ENCODE measurements around the gene OR13C3.
A peak's percentile ranks its signal among the peaks of the same experiment; 100 is the strongest.

Gene OR13C3

DNA sequence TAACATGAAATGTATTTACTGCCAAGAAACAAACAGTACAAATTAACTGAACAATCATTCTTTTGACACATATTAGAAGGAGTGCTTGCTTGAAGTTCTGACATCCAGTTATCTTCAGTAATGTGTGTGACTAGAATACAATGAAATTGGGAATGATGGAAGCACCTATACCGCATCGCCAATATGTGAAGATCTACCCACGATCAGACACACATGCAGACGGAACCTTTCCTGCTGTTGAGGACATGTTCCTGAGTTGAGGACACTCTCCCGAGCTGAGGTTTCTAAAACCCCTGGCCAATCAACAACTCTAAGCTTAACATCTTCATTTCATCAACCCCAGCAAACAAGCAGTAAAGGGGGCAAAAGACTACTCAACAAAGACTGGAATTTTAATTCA is at the start of gene OR13C3:
Gene OR13C3, minus strand, starts transcription at position 101 of the 400 bp plus-strand sequence. CDS start 133 bp downstream, outside the sequence.
- no peaks in the 10 kb centered on the region for H3K36me3 ChIP-seq (ENCODE audit: insufficient read depth, low read length)
- no peaks in the 10 kb centered on the region for H3K79me2 ChIP-seq (ENCODE audit: control insufficient read depth, insufficient read depth, low read length, unreplicated experiment)
- H3K4me1 ChIP-seq (ENCODE audit: control insufficient read depth, insufficient read depth, low read length, unreplicated experiment): no peaks in the 10 kb centered on the region
- H2AFZ ChIP-seq (ENCODE audit: low read length, unreplicated experiment): no peak within 1 kb of the TSS
- 0 out of 2 replicates have a peak, but pooled peaks cover 9% of the 10 kb centered on the region for H3K27me3 ChIP-seq (ENCODE audit: insufficient read depth, low read length)
- H3K4me3 ChIP-seq (ENCODE audit: low read depth, low read length): no peak within 1 kb of the TSS
- no peak within 1 kb of the TSS for H3K27ac ChIP-seq (ENCODE audit: low read depth, low read length)

DNA sequence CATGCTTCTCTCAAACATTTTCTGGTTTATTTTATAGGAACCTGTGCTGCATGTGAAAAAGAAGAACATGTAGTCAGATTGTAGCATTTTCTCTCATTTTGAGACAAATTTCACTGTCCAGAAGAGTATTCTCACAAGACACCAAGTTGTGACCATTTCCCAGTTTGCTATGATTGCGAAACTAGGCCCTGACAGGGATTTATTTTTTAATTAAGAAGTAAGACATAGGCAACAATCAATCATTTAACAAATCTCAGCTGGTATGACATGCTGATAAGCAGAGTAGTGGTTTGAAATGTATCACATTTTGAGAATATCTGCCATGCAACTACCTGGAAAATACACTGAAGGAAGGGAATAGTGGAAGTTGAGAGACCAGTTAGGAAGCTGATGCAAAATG is 43.9 kb upstream of the OR13C3 start:
- Histone ChIP-seq H3K4me1 (ENCODE audit: control insufficient read depth, insufficient read depth, low read length, unreplicated experiment) (no peaks in the 10 kb centered on the region), H3K36me3 (ENCODE audit: insufficient read depth, low read length) (no peaks in the 10 kb centered on the region), H3K27ac (ENCODE audit: low read depth, low read length) (no peak overlapping the region), H3K79me2 (ENCODE audit: control insufficient read depth, insufficient read depth, low read length, unreplicated experiment) (no peaks in the 10 kb centered on the region), H2AFZ (ENCODE audit: low read length, unreplicated experiment) (no peak overlapping the region), H3K27me3 (ENCODE audit: insufficient read depth, low read length) (peaks cover 10% of the 10 kb centered on the region; the same call in 1 of the 2 replicates), H3K4me3 (ENCODE audit: low read depth, low read length) (no peak overlapping the region)

DNA sequence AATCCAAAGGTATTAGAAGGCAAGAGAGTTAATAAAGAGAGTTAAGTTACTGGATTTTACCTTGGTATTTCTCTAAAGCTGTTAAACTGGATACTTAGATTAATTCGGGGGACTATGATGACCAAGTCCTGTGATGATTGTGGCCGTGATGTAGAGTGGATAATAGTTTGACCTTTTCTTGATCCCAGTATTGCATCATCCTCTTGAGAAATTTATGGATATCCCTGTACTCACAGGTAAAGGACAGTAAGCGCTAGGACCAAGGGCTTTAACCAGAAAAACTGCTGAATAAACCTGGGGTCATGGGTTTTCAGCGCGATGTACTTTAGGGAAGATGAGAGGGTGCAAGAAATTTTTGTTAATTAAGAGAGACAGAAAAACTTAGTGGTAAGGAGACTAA is 40.6 kb upstream of the OR13C3 start:
- no peak overlapping the region for H3K27ac ChIP-seq (ENCODE audit: low read depth, low read length)
- no peak overlapping the region for H3K4me3 ChIP-seq (ENCODE audit: low read depth, low read length)
- H3K4me1 ChIP-seq (ENCODE audit: control insufficient read depth, insufficient read depth, low read length, unreplicated experiment): no peaks in the 10 kb centered on the region
- no peaks in the 10 kb centered on the region for H3K79me2 ChIP-seq (ENCODE audit: control insufficient read depth, insufficient read depth, low read length, unreplicated experiment)
- H3K36me3 ChIP-seq (ENCODE audit: insufficient read depth, low read length): no peaks in the 10 kb centered on the region
- peaks cover 7% of the 10 kb centered on the region; the same call in 1 of the 2 replicates for H3K27me3 ChIP-seq (ENCODE audit: insufficient read depth, low read length)
- H2AFZ ChIP-seq (ENCODE audit: low read length, unreplicated experiment): no peak overlapping the region

DNA sequence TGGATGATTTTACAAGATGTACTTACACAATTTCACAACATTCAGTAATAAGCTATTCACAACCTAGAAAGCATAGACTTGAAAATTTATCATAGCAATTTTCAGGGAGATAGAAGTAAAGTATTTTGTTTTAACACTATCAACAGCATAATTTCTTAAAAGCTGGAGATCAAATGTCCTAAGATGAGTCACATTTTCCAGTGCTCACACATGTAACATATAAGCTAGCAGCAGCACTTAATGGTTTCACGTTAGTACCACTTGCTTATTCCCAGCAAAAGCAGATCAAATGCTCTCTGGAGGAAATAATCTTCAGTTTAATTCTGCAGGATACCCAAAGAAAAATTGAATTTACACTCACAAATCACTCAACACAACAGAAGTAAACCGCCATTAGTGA is 38.8 kb upstream of the OR13C3 start:
- Histone ChIP-seq H3K4me3 (ENCODE audit: low read depth, low read length) (no peak overlapping the region), H2AFZ (ENCODE audit: low read length, unreplicated experiment) (no peak overlapping the region), H3K4me1 (ENCODE audit: control insufficient read depth, insufficient read depth, low read length, unreplicated experiment) (no peaks in the 10 kb centered on the region), H3K79me2 (ENCODE audit: control insufficient read depth, insufficient read depth, low read length, unreplicated experiment) (no peaks in the 10 kb centered on the region), H3K36me3 (ENCODE audit: insufficient read depth, low read length) (no peaks in the 10 kb centered on the region), H3K27me3 (ENCODE audit: insufficient read depth, low read length) (peaks cover 10% of the 10 kb centered on the region; the same call in 1 of the 2 replicates), H3K27ac (ENCODE audit: low read depth, low read length) (no peak overlapping the region)

DNA sequence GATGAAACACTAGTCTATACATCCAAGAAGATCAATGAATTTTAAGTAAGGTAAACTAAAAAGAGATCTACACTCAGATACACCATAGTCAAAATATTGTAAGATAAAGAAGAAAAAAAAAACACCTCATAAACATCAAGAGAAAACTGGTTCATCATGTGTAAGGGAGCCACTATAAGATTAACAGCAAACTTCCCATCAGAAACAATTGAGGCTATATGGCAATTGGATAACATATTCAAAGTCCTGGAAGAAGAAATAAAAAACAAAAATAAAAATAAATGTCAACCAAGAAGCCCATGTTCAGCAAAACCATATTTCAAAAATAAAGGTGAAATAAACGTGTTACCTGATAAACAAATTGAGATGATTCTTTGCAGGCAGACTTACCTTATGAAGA is 36.0 kb upstream of the OR13C3 start:
- H3K27ac ChIP-seq (ENCODE audit: low read depth, low read length): no peak overlapping the region
- H3K36me3 ChIP-seq (ENCODE audit: insufficient read depth, low read length): no peaks in the 10 kb centered on the region
- H3K79me2 ChIP-seq (ENCODE audit: control insufficient read depth, insufficient read depth, low read length, unreplicated experiment): no peaks in the 10 kb centered on the region
- H3K4me3 ChIP-seq (ENCODE audit: low read depth, low read length): no peak overlapping the region
- no peaks in the 10 kb centered on the region for H3K4me1 ChIP-seq (ENCODE audit: control insufficient read depth, insufficient read depth, low read length, unreplicated experiment)
- no peak overlapping the region for H2AFZ ChIP-seq (ENCODE audit: low read length, unreplicated experiment)
- 0 out of 2 replicates have a peak, but pooled peaks cover 5% of the 10 kb centered on the region for H3K27me3 ChIP-seq (ENCODE audit: insufficient read depth, low read length)

DNA sequence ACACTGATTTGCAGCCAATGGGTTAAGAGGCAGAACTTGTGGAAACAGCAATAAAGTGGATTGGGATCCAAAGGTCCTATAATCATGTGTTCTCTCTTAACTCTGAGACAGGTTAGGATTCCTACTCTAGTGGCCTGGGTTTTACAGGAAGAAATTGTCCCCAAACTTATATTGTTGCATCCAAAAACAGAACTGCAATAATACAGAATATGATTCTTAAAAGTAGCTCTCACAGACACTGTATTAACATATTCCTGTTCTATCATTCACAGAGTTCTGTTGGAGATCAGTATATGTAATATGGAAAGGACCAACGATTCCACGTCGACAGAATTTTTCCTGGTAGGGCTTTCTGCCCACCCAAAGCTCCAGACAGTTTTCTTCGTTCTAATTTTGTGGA is 32.2 kb upstream of the OR13C3 start, which contains the start of gene OR13C8:
Gene OR13C8, plus strand, starts transcription at position 301 of the 400 bp plus-strand sequence. Its CDS starts 0 bp downstream, at position 301.
- H3K4me1 ChIP-seq (ENCODE audit: control insufficient read depth, insufficient read depth, low read length, unreplicated experiment): no peaks in the 10 kb centered on the region
- H3K27me3 ChIP-seq (ENCODE audit: insufficient read depth, low read length): 0 out of 2 replicates have a peak, but pooled peaks cover 4% of the 10 kb centered on the region
- H3K36me3 ChIP-seq (ENCODE audit: insufficient read depth, low read length): no peaks in the 10 kb centered on the region
- H3K4me3 ChIP-seq (ENCODE audit: low read depth, low read length): no peak within 1 kb of the TSS
- H3K79me2 ChIP-seq (ENCODE audit: control insufficient read depth, insufficient read depth, low read length, unreplicated experiment): no peaks in the 10 kb centered on the region
- H2AFZ ChIP-seq (ENCODE audit: low read length, unreplicated experiment): no peak within 1 kb of the TSS
- no peak within 1 kb of the TSS for H3K27ac ChIP-seq (ENCODE audit: low read depth, low read length)

DNA sequence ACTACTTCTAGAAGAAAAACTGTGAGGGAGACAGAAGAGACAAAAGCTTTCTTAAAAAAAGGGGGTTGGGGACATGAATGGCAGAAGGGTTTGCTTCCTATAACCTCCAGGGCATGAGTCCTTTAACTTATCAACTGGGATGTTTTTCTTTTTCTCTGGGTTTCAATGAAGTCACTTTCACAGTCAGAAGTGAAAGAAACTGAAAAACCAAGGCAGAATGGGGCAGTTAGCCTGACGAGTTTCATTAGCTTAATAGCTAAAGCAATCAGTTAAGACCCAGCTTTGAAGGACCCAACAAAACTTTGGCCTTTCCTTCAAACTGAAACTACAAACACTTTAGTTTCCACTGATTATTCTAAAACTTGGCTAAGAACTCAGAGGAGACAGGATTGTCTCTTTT is 27.7 kb upstream of the OR13C3 start:
- H2AFZ ChIP-seq (ENCODE audit: low read length, unreplicated experiment): no peak overlapping the region
- no peaks in the 10 kb centered on the region for H3K4me1 ChIP-seq (ENCODE audit: control insufficient read depth, insufficient read depth, low read length, unreplicated experiment)
- no peaks in the 10 kb centered on the region for H3K27me3 ChIP-seq (ENCODE audit: insufficient read depth, low read length)
- no peak overlapping the region for H3K4me3 ChIP-seq (ENCODE audit: low read depth, low read length)
- no peaks in the 10 kb centered on the region for H3K79me2 ChIP-seq (ENCODE audit: control insufficient read depth, insufficient read depth, low read length, unreplicated experiment)
- no peak overlapping the region for H3K27ac ChIP-seq (ENCODE audit: low read depth, low read length)
- no peaks in the 10 kb centered on the region for H3K36me3 ChIP-seq (ENCODE audit: insufficient read depth, low read length)

DNA sequence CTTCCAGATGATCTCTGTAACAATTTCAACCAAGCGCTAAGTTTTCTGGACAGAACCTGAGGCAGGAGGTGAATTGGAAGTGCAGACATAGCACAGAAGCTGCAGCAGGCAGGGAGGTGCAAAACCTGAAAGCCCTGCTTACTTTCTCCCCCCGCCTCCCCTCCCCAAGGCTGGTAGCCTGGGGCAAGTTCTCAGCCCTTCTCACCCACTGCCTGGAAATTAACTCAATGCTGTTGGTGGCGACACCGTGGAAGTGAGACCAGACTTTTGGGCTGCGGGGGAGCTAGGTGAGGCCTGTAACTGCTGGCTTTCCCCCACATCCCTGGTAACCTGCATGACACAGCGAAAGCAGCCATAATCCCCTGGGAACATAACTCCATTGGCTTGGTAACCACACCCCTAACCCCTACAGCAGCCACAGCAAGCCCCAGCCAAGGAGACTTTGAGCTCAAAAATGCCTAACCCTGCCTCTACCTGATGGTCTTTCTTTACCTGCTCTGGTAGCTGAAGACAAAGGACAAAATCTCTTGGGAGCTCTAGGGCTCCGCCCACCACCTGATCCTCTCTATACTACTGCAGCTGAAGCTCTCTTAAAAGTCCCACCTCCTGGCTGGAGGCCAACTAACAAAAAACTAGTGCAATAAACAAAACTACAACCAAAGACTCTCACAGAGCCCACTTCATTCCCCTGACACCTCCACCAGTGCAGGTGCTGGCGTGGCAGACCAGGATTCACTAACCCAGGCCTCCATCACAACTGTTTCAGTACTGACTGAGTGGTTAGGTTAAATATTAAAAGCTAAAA is 20.4 kb upstream of the OR13C3 start:
- Histone ChIP-seq H3K27ac (ENCODE audit: low read depth, low read length) (no peak overlapping the region), H3K79me2 (ENCODE audit: control insufficient read depth, insufficient read depth, low read length, unreplicated experiment) (no peaks in the 10 kb centered on the region), H3K36me3 (ENCODE audit: insufficient read depth, low read length) (no peaks in the 10 kb centered on the region), H2AFZ (ENCODE audit: low read length, unreplicated experiment) (no peak overlapping the region), H3K4me1 (ENCODE audit: control insufficient read depth, insufficient read depth, low read length, unreplicated experiment) (no peaks in the 10 kb centered on the region), H3K4me3 (ENCODE audit: low read depth, low read length) (no peak overlapping the region), H3K27me3 (ENCODE audit: insufficient read depth, low read length) (no peaks in the 10 kb centered on the region)

DNA sequence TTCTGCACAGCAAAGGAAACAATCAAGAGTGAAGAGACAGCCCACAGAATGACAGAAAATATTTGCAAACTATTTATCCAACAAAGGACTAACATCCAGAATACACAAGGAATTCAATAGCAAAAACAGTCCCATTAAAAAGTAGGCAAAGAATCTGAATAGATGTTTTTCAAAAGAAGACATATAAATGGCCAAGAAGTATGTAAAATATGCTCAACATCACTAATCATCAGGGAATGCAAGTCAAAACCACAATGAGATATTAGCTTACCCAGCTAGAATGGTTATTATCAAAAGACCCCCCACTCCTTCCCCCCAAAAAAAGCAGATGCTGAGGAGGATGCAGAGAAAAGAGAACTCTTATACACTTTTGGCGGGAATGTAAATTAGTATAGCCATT is 18.9 kb upstream of the OR13C3 start:
- H3K4me1 ChIP-seq (ENCODE audit: control insufficient read depth, insufficient read depth, low read length, unreplicated experiment): no peaks in the 10 kb centered on the region
- H3K79me2 ChIP-seq (ENCODE audit: control insufficient read depth, insufficient read depth, low read length, unreplicated experiment): no peaks in the 10 kb centered on the region
- H3K36me3 ChIP-seq (ENCODE audit: insufficient read depth, low read length): no peaks in the 10 kb centered on the region
- H3K27ac ChIP-seq (ENCODE audit: low read depth, low read length): no peak overlapping the region
- no peak overlapping the region for H3K4me3 ChIP-seq (ENCODE audit: low read depth, low read length)
- no peaks in the 10 kb centered on the region for H3K27me3 ChIP-seq (ENCODE audit: insufficient read depth, low read length)
- no peak overlapping the region for H2AFZ ChIP-seq (ENCODE audit: low read length, unreplicated experiment)

DNA sequence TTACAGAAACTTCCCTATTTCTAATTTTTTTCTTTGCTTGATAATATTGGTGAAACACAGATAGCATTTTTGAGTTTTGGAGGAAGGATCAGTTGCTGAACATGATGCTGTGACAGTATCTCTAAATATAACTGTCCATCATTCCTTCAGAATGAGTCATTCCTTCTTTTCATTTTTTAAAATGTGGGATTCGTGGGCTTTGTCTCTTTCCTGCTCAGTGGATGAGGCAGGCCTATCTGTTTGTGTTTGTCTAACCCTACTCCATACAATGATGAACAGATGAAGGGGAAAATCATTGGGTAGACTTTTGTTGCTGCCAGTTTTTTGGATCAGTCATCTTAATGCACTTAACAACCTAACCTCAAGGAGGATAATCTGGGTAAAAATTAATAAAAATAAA is 16.6 kb upstream of the OR13C3 start:
- no peak overlapping the region for H3K4me3 ChIP-seq (ENCODE audit: low read depth, low read length)
- H2AFZ ChIP-seq (ENCODE audit: low read length, unreplicated experiment): no peak overlapping the region
- no peak overlapping the region for H3K27ac ChIP-seq (ENCODE audit: low read depth, low read length)
- no peaks in the 10 kb centered on the region for H3K27me3 ChIP-seq (ENCODE audit: insufficient read depth, low read length)
- no peaks in the 10 kb centered on the region for H3K79me2 ChIP-seq (ENCODE audit: control insufficient read depth, insufficient read depth, low read length, unreplicated experiment)
- no peaks in the 10 kb centered on the region for H3K36me3 ChIP-seq (ENCODE audit: insufficient read depth, low read length)
- no peaks in the 10 kb centered on the region for H3K4me1 ChIP-seq (ENCODE audit: control insufficient read depth, insufficient read depth, low read length, unreplicated experiment)

DNA sequence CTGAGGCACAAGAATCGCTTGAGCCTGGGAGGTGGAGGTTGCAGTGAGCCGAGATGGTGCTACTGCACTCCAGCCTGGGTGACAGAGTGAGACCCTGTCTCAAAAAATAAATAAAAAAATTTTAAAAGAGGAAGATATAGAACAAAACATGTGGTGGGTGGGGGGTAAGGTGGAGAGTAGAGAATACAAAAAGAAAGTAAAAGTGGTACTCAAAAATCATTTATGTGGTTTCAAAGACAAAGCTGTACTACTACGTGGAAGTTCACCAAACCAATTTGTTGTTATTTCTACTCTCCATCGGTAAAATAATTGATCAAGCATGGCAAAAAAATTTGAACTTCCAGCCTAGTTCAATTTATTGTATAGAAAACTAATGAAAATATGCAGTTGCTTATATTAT is 8.0 kb upstream of the OR13C3 start:
- Histone ChIP-seq H3K79me2 (ENCODE audit: control insufficient read depth, insufficient read depth, low read length, unreplicated experiment) (no peaks in the 10 kb centered on the region), H3K27ac (ENCODE audit: low read depth, low read length) (no peak overlapping the region), H3K27me3 (ENCODE audit: insufficient read depth, low read length) (no peaks in the 10 kb centered on the region), H2AFZ (ENCODE audit: low read length, unreplicated experiment) (peak overlapping the region; percentile 55), H3K36me3 (ENCODE audit: insufficient read depth, low read length) (no peaks in the 10 kb centered on the region), H3K4me1 (ENCODE audit: control insufficient read depth, insufficient read depth, low read length, unreplicated experiment) (no peaks in the 10 kb centered on the region), H3K4me3 (ENCODE audit: low read depth, low read length) (no peak overlapping the region)

Data from ACC112 (cell line).